Body of pancreas (tissue), 4 donors: Measurements from ENCODE around the gene CDK13.

Source experiments
- CTCF ChIP-seq, 7 experiments: fragments of 450-650 bp in 4 of 7; fragments of 200-600 bp in 3 of 7; sonication (generic) in 3 of 7; IDR thresholded peaks; one replicate each; pipeline ENCODE4 v1.5.1; 2016 to 2019; ENCODE audit warnings: antibody characterized with exemption in 7 of 7
- POLR2A ChIP-seq, 3 donors: fragments of 450-650 bp; IDR thresholded peaks; one replicate each; pipeline ENCODE4 v1.6.1; 2016; ENCODE audit warnings: antibody characterized with exemption in 3 of 3, mild to moderate bottlenecking in 2 of 3

GRCh38 chr7:40147371-40148246 is 197.6 kb downstream of the CDK13 start:
- TF ChIP-seq POLR2A (IDR thresholded peaks at IDR 0.05) (no peak), CTCF (IDR thresholded peaks at IDR 0.05) (no peak)
